ENCODE results near the gene TBK1.
"Not testable (repeated sequence)": the region's sequence is repeated elsewhere in the genome, so short reads cannot be mapped to it uniquely, and the experiment has no call there.

The TBK1 gene

GRCh38 chr12:64526859-64527258 is 74.9 kb downstream of the TBK1 start:
- Histone ChIP-seq H3K4me1 (ENCODE audit: insufficient read depth, low read length) (peaks cover 16% of the 10 kb centered on the region), H3K27ac (ENCODE audit: low read depth, low read length) (no peak overlapping the region), H3K27me3 (ENCODE audit: insufficient read depth, low read length) (no peaks in the 10 kb centered on the region), H3K9ac (ENCODE audit: low read depth, low read length) (no peak overlapping the region), H3K36me3 (ENCODE audit: insufficient read depth, low read length) (no peaks in the 10 kb centered on the region), H3K9me3 (ENCODE audit: insufficient read depth, low read depth, low read length) (no peaks in the 10 kb centered on the region), H3K4me3 (ENCODE audit: low read length) (no peak overlapping the region)
- WGBS: 84% methylated on average over 2 of the region's 2 CpGs

GRCh38 chr12:64528616-64529015 is 76.7 kb downstream of the TBK1 start:
- no peaks in the 10 kb centered on the region for H3K36me3 ChIP-seq (ENCODE audit: insufficient read depth, low read length)
- no peak overlapping the region for H3K9ac ChIP-seq (ENCODE audit: low read depth, low read length)
- H3K9me3 ChIP-seq (ENCODE audit: insufficient read depth, low read depth, low read length): no peaks in the 10 kb centered on the region
- peaks cover 7% of the 10 kb centered on the region for H3K4me1 ChIP-seq (ENCODE audit: insufficient read depth, low read length)
- H3K4me3 ChIP-seq (ENCODE audit: low read length): no peak overlapping the region
- no peak overlapping the region for H3K27ac ChIP-seq (ENCODE audit: low read depth, low read length)
- 77% methylated on average over 8 of the region's 8 CpGs for WGBS
- no peaks in the 10 kb centered on the region for H3K27me3 ChIP-seq (ENCODE audit: insufficient read depth, low read length)

- Histone ChIP-seq H3K27me3 (ENCODE audit: insufficient read depth, low read length) (no peaks in the 10 kb centered on the region), H3K9me3 (ENCODE audit: insufficient read depth, low read depth, low read length) (no peaks in the 10 kb centered on the region), H3K27ac (ENCODE audit: low read depth, low read length) (no peak overlapping the region), H3K9ac (ENCODE audit: low read depth, low read length) (no peak overlapping the region), H3K4me1 (ENCODE audit: insufficient read depth, low read length) (peaks cover 7% of the 10 kb centered on the region), H3K36me3 (ENCODE audit: insufficient read depth, low read length) (no peaks in the 10 kb centered on the region), H3K4me3 (ENCODE audit: low read length) (no peak overlapping the region)
- 100% methylated on average over 2 of the region's 2 CpGs for WGBS
Measured at GRCh38 chr12:64530566-64530965, 78.6 kb downstream of the TBK1 start.

GRCh38 chr12:64531665-64532334 is 79.9 kb downstream of the TBK1 start:
- no peak overlapping the region for H3K4me3 ChIP-seq (ENCODE audit: low read length)
- 0 out of 2 replicates have a peak overlapping the region, but pooled peaks have one; percentile 0 for H3K27ac ChIP-seq (ENCODE audit: low read depth, low read length)
- H3K9me3 ChIP-seq (ENCODE audit: insufficient read depth, low read depth, low read length): no peaks in the 10 kb centered on the region

GRCh38 chr12:64532734-64533351 is 80.9 kb downstream of the TBK1 start:
- Histone ChIP-seq H3K27me3 (ENCODE audit: insufficient read depth, low read length) (no peaks in the 10 kb centered on the region), H3K9me3 (ENCODE audit: insufficient read depth, low read depth, low read length) (no peaks in the 10 kb centered on the region), H3K9ac (ENCODE audit: low read depth, low read length) (no peak overlapping the region), H3K36me3 (ENCODE audit: insufficient read depth, low read length) (no peaks in the 10 kb centered on the region), H3K4me1 (ENCODE audit: insufficient read depth, low read length) (peaks cover 7% of the 10 kb centered on the region), H3K27ac (ENCODE audit: low read depth, low read length) (no peak overlapping the region), H3K4me3 (ENCODE audit: low read length) (no peak overlapping the region)
- 90% methylated on average over 11 of the region's 11 CpGs for WGBS

More at GRCh38 chr12:64531665-64532334, 79.9 kb downstream of the TBK1 start:
- Histone ChIP-seq H3K27me3 (ENCODE audit: insufficient read depth, low read length) (no peaks in the 10 kb centered on the region), H3K9ac (ENCODE audit: low read depth, low read length) (no peak overlapping the region), H3K36me3 (ENCODE audit: insufficient read depth, low read length) (no peaks in the 10 kb centered on the region), H3K4me1 (ENCODE audit: insufficient read depth, low read length) (peaks cover 7% of the 10 kb centered on the region)
- 65% methylated on average over 10 of the region's 10 CpGs for WGBS

GRCh38 chr12:64534672-64535199 is 82.8 kb downstream of the TBK1 start:
- H3K36me3 ChIP-seq (ENCODE audit: insufficient read depth, low read length): no peaks in the 10 kb centered on the region
- WGBS: 90% methylated on average over 5 of the region's 6 CpGs
- H3K4me3 ChIP-seq (ENCODE audit: low read length): no peak overlapping the region
- no peaks in the 10 kb centered on the region for H3K27me3 ChIP-seq (ENCODE audit: insufficient read depth, low read length)
- H3K9ac ChIP-seq (ENCODE audit: low read depth, low read length): no peak overlapping the region
- H3K27ac ChIP-seq (ENCODE audit: low read depth, low read length): no peak overlapping the region
- peaks cover 7% of the 10 kb centered on the region for H3K4me1 ChIP-seq (ENCODE audit: insufficient read depth, low read length)
- H3K9me3 ChIP-seq (ENCODE audit: insufficient read depth, low read depth, low read length): no peaks in the 10 kb centered on the region

- Histone ChIP-seq H3K9me3 (ENCODE audit: insufficient read depth, low read depth, low read length) (no peaks in the 10 kb centered on the region), H3K4me3 (ENCODE audit: low read length) (no peak overlapping the region), H3K27me3 (ENCODE audit: insufficient read depth, low read length) (no peaks in the 10 kb centered on the region), H3K27ac (ENCODE audit: low read depth, low read length) (no peak overlapping the region), H3K36me3 (ENCODE audit: insufficient read depth, low read length) (no peaks in the 10 kb centered on the region), H3K4me1 (ENCODE audit: insufficient read depth, low read length) (no peaks in the 10 kb centered on the region), H3K9ac (ENCODE audit: low read depth, low read length) (no peak overlapping the region)
- WGBS: 98% methylated on average over 4 of the region's 4 CpGs
Measured at GRCh38 chr12:64538121-64538520, 86.2 kb downstream of the TBK1 start.

- H3K4me1 ChIP-seq (ENCODE audit: insufficient read depth, low read length); H3K9ac ChIP-seq (ENCODE audit: low read depth, low read length); H3K4me3 ChIP-seq (ENCODE audit: low read length); H3K27ac ChIP-seq (ENCODE audit: low read depth, low read length); H3K36me3 ChIP-seq (ENCODE audit: insufficient read depth, low read length); H3K9me3 ChIP-seq (ENCODE audit: insufficient read depth, low read depth, low read length); H3K27me3 ChIP-seq (ENCODE audit: insufficient read depth, low read length): not testable (repeated sequence)
- WGBS: 93% methylated on average over 20 of the region's 24 CpGs
Measured at GRCh38 chr12:64542409-64543047, 90.6 kb downstream of the TBK1 start.

- Histone ChIP-seq H3K9ac (ENCODE audit: low read depth, low read length) (no peak overlapping the region), H3K27ac (ENCODE audit: low read depth, low read length) (no peak overlapping the region), H3K4me1 (ENCODE audit: insufficient read depth, low read length) (peaks cover 6% of the 10 kb centered on the region; the same call in 1 of the 2 replicates), H3K9me3 (ENCODE audit: insufficient read depth, low read depth, low read length) (no peaks in the 10 kb centered on the region; the same call in 1 of the 2 replicates), H3K4me3 (ENCODE audit: low read length) (no peak overlapping the region), H3K36me3 (ENCODE audit: insufficient read depth, low read length) (no peaks in the 10 kb centered on the region), H3K27me3 (ENCODE audit: insufficient read depth, low read length) (no peaks in the 10 kb centered on the region)
- WGBS: 90% methylated on average over 7 of the region's 8 CpGs
Measured at GRCh38 chr12:64544371-64545080, 92.6 kb downstream of the TBK1 start.

GRCh38 chr12:64545081-64545382 is 93.1 kb downstream of the TBK1 start:
- Histone ChIP-seq H3K27me3 (ENCODE audit: insufficient read depth, low read length) (no peaks in the 10 kb centered on the region), H3K9me3 (ENCODE audit: insufficient read depth, low read depth, low read length) (no peaks in the 10 kb centered on the region; the same call in 1 of the 2 replicates), H3K27ac (ENCODE audit: low read depth, low read length) (no peak overlapping the region), H3K36me3 (ENCODE audit: insufficient read depth, low read length) (no peaks in the 10 kb centered on the region), H3K9ac (ENCODE audit: low read depth, low read length) (no peak overlapping the region), H3K4me1 (ENCODE audit: insufficient read depth, low read length) (peaks cover 6% of the 10 kb centered on the region; the same call in 1 of the 2 replicates), H3K4me3 (ENCODE audit: low read length) (no peak overlapping the region)
- WGBS: 81% methylated on average over 3 of the region's 3 CpGs

GRCh38 chr12:64549108-64549507 is 97.2 kb downstream of the TBK1 start:
- no peak overlapping the region for H3K27ac ChIP-seq (ENCODE audit: low read depth, low read length)
- no peak overlapping the region for H3K4me3 ChIP-seq (ENCODE audit: low read length)
- H3K27me3 ChIP-seq (ENCODE audit: insufficient read depth, low read length): no peaks in the 10 kb centered on the region
- H3K9ac ChIP-seq (ENCODE audit: low read depth, low read length): no peak overlapping the region
- H3K36me3 ChIP-seq (ENCODE audit: insufficient read depth, low read length): no peaks in the 10 kb centered on the region
- no peaks in the 10 kb centered on the region; the same call in 1 of the 2 replicates for H3K9me3 ChIP-seq (ENCODE audit: insufficient read depth, low read depth, low read length)
- 91% methylated on average over 1 of the region's 1 CpG for WGBS
- peaks cover 6% of the 10 kb centered on the region; the same call in 1 of the 2 replicates for H3K4me1 ChIP-seq (ENCODE audit: insufficient read depth, low read length)
